Esophagus muscularis mucosa (tissue), 4 donors: Measurements from ENCODE around the gene ZNF775.

Experiments used
- CTCF ChIP-seq, 3 experiments: fragments of 200-600 bp in 2 of 3; fragments of 450-650 bp in 1 of 3; sonication (generic) in 2 of 3; IDR thresholded peaks; one replicate each; pipeline ENCODE4 v1.5.1; 2017 to 2019; ENCODE audit warnings: antibody characterized with exemption in 3 of 3, mild to moderate bottlenecking in 2 of 3, moderate library complexity in 1 of 3
- EP300 ChIP-seq: sonication (generic); formaldehyde crosslinking; IDR thresholded peaks from one replicate; pipeline ENCODE4 v1.6.1; 2017; ENCODE audit warnings: antibody characterized with exemption
- POLR2A ChIP-seq: fragments of 450-650 bp; IDR thresholded peaks from one replicate; pipeline ENCODE4 v1.6.1; 2017; ENCODE audit warnings: antibody characterized with exemption, moderate library complexity, mild to moderate bottlenecking, low read depth

- TF ChIP-seq CTCF (IDR thresholded peaks at IDR 0.05) (no peak), EP300 (no peak), POLR2A (no peak)
These were observed 38.1 kb downstream of the ZNF775 start for GRCh38 chr7:150417239-150417638.
